Panc1 (cell line): Measurements from ENCODE around the gene NR5A2. TPM values are rescaled to one million over a fixed set of nuclear protein-coding genes. Genes with fewer than 3 reads are reported as not detected.

Experiments used
- ATAC-seq: fragments of 200-7000 bp; cut with Tn5 transposase; 2 replicates; pipeline ENCODE4 v1.9.1; 2020; ENCODE audit warnings: mild to moderate bottlenecking, moderate library complexity
- BruUV-seq: library from RNA; stranded (reverse); fragments of 400-500 nt; replicated peaks from 2 replicates; lab custom pipeline; 2021; lab: Mats Ljungman, UMichigan
- CTCF ChIA-PET: fragments of 300-600 bp; sonication (Branson Sonifier 250); formaldehyde crosslinking; loops from one replicate; lab custom pipeline; 2022; ENCODE audit warnings: antibody characterized with exemption; lab: Charles Lee
- POLR2A ChIA-PET: fragments of 300-600 bp; sonication (Branson Sonifier 250); formaldehyde crosslinking; loops from one replicate; lab custom pipeline; 2022; ENCODE audit warnings: antibody characterized with exemption; lab: Charles Lee
- DNase-seq: peaks from one replicate; pipeline ENCODE4 v3.0.0-alpha.2; 2010; ENCODE audit warnings: low read depth, low spot score
- H3K27ac ChIP-seq: 2 replicates; pipeline ENCODE4 v1.5.1; 2011; ENCODE audit warnings: mild to moderate bottlenecking, low read length, inconsistent platforms
- H3K27me3 ChIP-seq: fragments of 200-500 bp; sonication (Bioruptor generic); 2 replicates; pipeline ENCODE4 v1.6.0; 2014; ENCODE audit warnings: low read length, inconsistent platforms; ENCODE audit not compliant: control insufficient read depth, insufficient read depth
- H3K36me3 ChIP-seq: fragments of 200-500 bp; sonication (Bioruptor generic); 2 replicates; pipeline ENCODE4 v1.5.1; 2014; ENCODE audit warnings: inconsistent platforms, mild to moderate bottlenecking, low read length, moderate library complexity; ENCODE audit not compliant: control insufficient read depth, insufficient read depth
- H3K4me1 ChIP-seq: 2 replicates; pipeline ENCODE4 v1.5.1; 2011; ENCODE audit warnings: inconsistent platforms, mild to moderate bottlenecking, low read length, moderate library complexity; ENCODE audit not compliant: control insufficient read depth, insufficient read depth
- H3K4me3 ChIP-seq, 2 experiments: 2 replicates each; pipeline ENCODE4 v1.5.1; 2011 to 2012; ENCODE audit warnings: low read depth in 2 of 2, low read length in 2 of 2, mild to moderate bottlenecking in 2 of 2, inconsistent platforms in 1 of 2, moderate library complexity in 1 of 2
- H3K9me3 ChIP-seq: fragments of 200-500 bp; sonication (Bioruptor generic); 2 replicates; pipeline ENCODE4 v1.5.1; 2014; ENCODE audit warnings: low read depth, mild to moderate bottlenecking, inconsistent platforms, low read length, moderate library complexity; ENCODE audit not compliant: control insufficient read depth, insufficient read depth
- CTCF ChIP-seq: fragments of 450-650 bp; IDR thresholded peaks from 2 replicates; pipeline ENCODE4 v1.5.1; 2017; ENCODE audit warnings: mild to moderate bottlenecking
- POLR2AphosphoS5 ChIP-seq: IDR thresholded peaks from 2 replicates; pipeline ENCODE4 v1.6.1; 2012; ENCODE audit warnings: mild to moderate bottlenecking, low read depth, low read length, moderate library complexity
- REST ChIP-seq, 2 experiments: IDR thresholded peaks; 2 replicates each; pipeline ENCODE4 v1.6.1; 2011 to 2012; ENCODE audit warnings: low read depth in 2 of 2, control low read depth in 1 of 2, low read length in 1 of 2, mild to moderate bottlenecking in 1 of 2, moderate library complexity in 1 of 2; ENCODE audit not compliant: insufficient read depth in 1 of 2
- SIN3A ChIP-seq: IDR thresholded peaks from 2 replicates; pipeline ENCODE4 v1.6.1; 2012; ENCODE audit warnings: low read depth, mild to moderate bottlenecking, low read length, moderate library complexity, borderline replicate concordance; ENCODE audit not compliant: insufficient read depth
- TCF7L2 ChIP-seq: IDR thresholded peaks from 2 replicates; pipeline ENCODE4 v1.6.1; 2011; ENCODE audit warnings: mild to moderate bottlenecking, low read depth, low read length, inconsistent platforms
- in situ Hi-C: cut with HindIII; loops from 2 replicates; pipeline ENCODE4 v1.10.0; 2016; ENCODE audit warnings: low sequenced_read_pairs, low pct_unique_long_range_greater_than_20kb
- intact Hi-C: fragments of 100-400 bp; cut with micrococcal nuclease; formaldehyde crosslinking; loops from one replicate; pipeline ENCODE4 v1.10.0; 2022; ENCODE audit not compliant: unreplicated experiment
- total RNA-seq: library from RNA; stranded (reverse); gene quantifications from one replicate; pipeline ENCODE4 v1.2.1, GENCODE V29; 2021; ENCODE audit not compliant: unreplicated experiment

NR5A2 gene
- total RNA-seq, 1 experiment from 2014 or later: 4.3 TPM

DNA sequence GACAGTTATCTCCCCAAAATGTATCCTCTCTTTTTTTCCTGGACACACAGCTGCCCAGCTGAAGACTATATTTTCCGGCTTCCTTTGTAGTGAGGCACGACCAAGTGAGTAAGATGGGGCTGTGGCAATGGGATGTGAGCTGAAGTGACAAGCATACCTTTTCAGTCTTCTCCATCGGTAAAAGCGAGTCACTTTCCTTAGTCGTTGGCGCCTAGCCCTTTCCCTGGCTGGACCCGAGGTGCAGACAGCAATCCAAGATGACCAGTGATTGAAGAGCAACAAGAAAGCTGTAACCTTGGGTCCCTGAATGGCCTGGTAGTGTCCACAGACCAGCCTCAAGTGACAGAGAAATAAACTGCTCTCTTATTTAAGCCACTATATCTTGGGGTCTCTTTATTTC lies 155.2 kb downstream of the NR5A2 start:
- POLR2A ChIA-PET: no interaction called here
- no peak for TF ChIP-seq REST (IDR thresholded peaks at IDR 0.05; ENCODE audit: insufficient read depth in 1 of 2, low read depth in 2 of 2, low read length in 1 of 2)
- TF ChIP-seq SIN3A: no peak
- TF ChIP-seq CTCF: no peak
- no peak for TF ChIP-seq POLR2AphosphoS5
- no peak for TF ChIP-seq TCF7L2
- H3K27ac ChIP-seq: no peak overlapping the region
- no peaks in the 10 kb centered on the region for H3K4me1 ChIP-seq
- DNase-seq: no peak
- H3K36me3 ChIP-seq: no peaks in the 10 kb centered on the region
- no peak overlapping the region for H3K4me3 ChIP-seq
- BruUV-seq: no TSS peak
- CTCF ChIA-PET: no interaction called here
- in situ Hi-C loops (no loop called here), intact Hi-C loops (no loop called here)
- H3K27me3 ChIP-seq: no peaks in the 10 kb centered on the region
- ATAC-seq: no peak
- H3K9me3 ChIP-seq: no peaks in the 10 kb centered on the region

DNA sequence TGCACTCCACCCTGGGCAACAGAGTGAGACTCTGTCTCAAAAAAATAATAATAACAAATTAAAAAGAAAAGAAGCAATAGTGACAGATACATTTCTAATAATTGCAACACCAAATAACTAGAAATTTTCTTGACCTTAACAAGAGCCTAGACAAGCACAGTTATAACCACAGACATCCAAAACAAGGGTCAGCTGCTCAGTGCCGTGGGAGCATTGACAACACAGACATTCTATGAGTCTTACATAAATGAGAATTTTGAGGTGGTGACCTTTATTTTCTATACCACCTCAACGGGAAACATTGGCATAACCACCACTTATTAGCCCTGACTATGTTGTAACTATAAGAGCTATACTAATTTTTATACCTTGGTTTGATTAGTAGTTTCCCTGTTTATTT lies 156.1 kb downstream of the NR5A2 start:
- H3K4me3 ChIP-seq: no peak overlapping the region
- ChIA-PET POLR2A (no interaction called here), CTCF (no interaction called here)
- no peak overlapping the region for H3K27ac ChIP-seq
- H3K27me3 ChIP-seq: no peaks in the 10 kb centered on the region
- in situ Hi-C loops (no loop called here), intact Hi-C loops (no loop called here)
- no peak for TF ChIP-seq POLR2AphosphoS5
- TF ChIP-seq CTCF: no peak
- TF ChIP-seq TCF7L2: no peak
- TF ChIP-seq SIN3A: no peak
- TF ChIP-seq REST (IDR thresholded peaks at IDR 0.05; ENCODE audit: insufficient read depth in 1 of 2, low read depth in 2 of 2, low read length in 1 of 2): no peak
- ATAC-seq: no peak
- no peaks in the 10 kb centered on the region for H3K9me3 ChIP-seq
- no peaks in the 10 kb centered on the region for H3K36me3 ChIP-seq
- no peak for DNase-seq
- H3K4me1 ChIP-seq: no peaks in the 10 kb centered on the region
- no TSS peak for BruUV-seq
